ENCODE results near the gene SLC5A10.
"Not testable (repeated sequence)": the region's sequence is repeated elsewhere in the genome, so short reads cannot be mapped to it uniquely, and the experiment has no call there.

Gene SLC5A10

GRCh38 chr17:18946536-18946935 lies 5.4 kb upstream of the SLC5A10 start:
- DNase-seq (ENCODE audit: low spot score), result no peak

- DNase-seq (ENCODE audit: low spot score), result no peak
These were observed 4.1 kb upstream of the SLC5A10 start for GRCh38 chr17:18947866-18948265.

- no peak for DNase-seq (ENCODE audit: low spot score)
These were observed 3.4 kb upstream of the SLC5A10 start for GRCh38 chr17:18948476-18949006.

GRCh38 chr17:18949566-18949965 lies 2.4 kb upstream of the SLC5A10 start:
- DNase-seq (ENCODE audit: low spot score), result no peak

GRCh38 chr17:18950346-18950745 lies 1.6 kb upstream of the SLC5A10 start:
- DNase-seq (ENCODE audit: low spot score), result no peak

GRCh38 chr17:18950944-18951905 lies 740 bp upstream of the SLC5A10 start:
- peak; percentile 82 for DNase-seq (ENCODE audit: low spot score)

GRCh38 chr17:18953231-18953728 lies 1.3 kb downstream of the SLC5A10 start:
- no peak for DNase-seq (ENCODE audit: low spot score)

GRCh38 chr17:18954321-18954720 lies 2.4 kb downstream of the SLC5A10 start:
- DNase-seq (ENCODE audit: low spot score), result no peak

GRCh38 chr17:18955009-18955408 lies 3.0 kb downstream of the SLC5A10 start:
- DNase-seq (ENCODE audit: low spot score), result no peak

GRCh38 chr17:18956021-18956420 lies 4.1 kb downstream of the SLC5A10 start:
- not testable (repeated sequence) for DNase-seq (ENCODE audit: low spot score)

- DNase-seq (ENCODE audit: low spot score), result no peak
These were observed 4.6 kb downstream of the SLC5A10 start for GRCh38 chr17:18956581-18956980.

GRCh38 chr17:18957831-18958230 lies 5.9 kb downstream of the SLC5A10 start:
- DNase-seq (ENCODE audit: low spot score), result no peak

GRCh38 chr17:18958611-18959010 lies 6.6 kb downstream of the SLC5A10 start:
- no peak for DNase-seq (ENCODE audit: low spot score)

GRCh38 chr17:18959071-18959844 lies 7.3 kb downstream of the SLC5A10 start:
- DNase-seq (ENCODE audit: low spot score), result no peak

GRCh38 chr17:18959845-18960240 lies 7.9 kb downstream of the SLC5A10 start:
- no peak for DNase-seq (ENCODE audit: low spot score)

- DNase-seq (ENCODE audit: low spot score), result no peak
These were observed 8.3 kb downstream of the SLC5A10 start for GRCh38 chr17:18960241-18960665.

- DNase-seq (ENCODE audit: low spot score), result peak; percentile 81
These were observed 9.0 kb downstream of the SLC5A10 start for GRCh38 chr17:18960803-18961511.

GRCh38 chr17:18961634-18962493 lies 9.9 kb downstream of the SLC5A10 start:
- DNase-seq (ENCODE audit: low spot score), result no peak

GRCh38 chr17:18962494-18962815 lies 10.5 kb downstream of the SLC5A10 start:
- DNase-seq (ENCODE audit: low spot score), result no peak

Measured in SK-N-DZ (cell line).